Osteoblast (primary cell): ENCODE data around the gene CLEC20A. TPM values are rescaled to one million over a fixed set of nuclear protein-coding genes. Genes with fewer than 3 reads are reported as not detected.

Source experiments
- DNase-seq: peaks from one replicate; pipeline ENCODE4 v3.0.0; 2011; ENCODE audit warnings: low spot score, mixed read lengths; ENCODE audit not compliant: insufficient read length; ENCODE audit errors: missing footprints
- H2AFZ ChIP-seq: 2 replicates; pipeline ENCODE4 v1.6.0; 2011; ENCODE audit warnings: mild to moderate bottlenecking, low read length
- H3K27ac ChIP-seq: 2 replicates; pipeline ENCODE4 v1.5.1; 2011; ENCODE audit warnings: mild to moderate bottlenecking, low read depth, low read length, moderate library complexity
- H3K27me3 ChIP-seq: 2 replicates; pipeline ENCODE4 v1.6.0; 2012; ENCODE audit warnings: mild to moderate bottlenecking, control low read depth, inconsistent platforms, low read length, moderate library complexity; ENCODE audit not compliant: insufficient read depth
- H3K36me3 ChIP-seq: 2 replicates; pipeline ENCODE4 v1.5.1; 2011; ENCODE audit warnings: mild to moderate bottlenecking, low read length, control low read depth, moderate library complexity; ENCODE audit not compliant: insufficient read depth
- H3K4me1 ChIP-seq: 2 replicates; pipeline ENCODE4 v1.5.1; 2011; ENCODE audit warnings: mild to moderate bottlenecking, low read length, control low read depth, moderate library complexity; ENCODE audit not compliant: insufficient read depth
- H3K4me2 ChIP-seq: 2 replicates; pipeline ENCODE4 v1.6.0; 2011; ENCODE audit warnings: mild to moderate bottlenecking, low read length; ENCODE audit not compliant: insufficient read depth
- H3K4me3 ChIP-seq: fragments of 200-600 bp; sonication (generic); 3 replicates; pipeline ENCODE4 v1.5.1; 2012; ENCODE audit warnings: mild to moderate bottlenecking, low read length, inconsistent platforms; ENCODE audit not compliant: insufficient read depth
- H3K79me2 ChIP-seq: 2 replicates; pipeline ENCODE4 v1.6.0; 2012; ENCODE audit warnings: mild to moderate bottlenecking, low read length, control low read depth, inconsistent platforms; ENCODE audit not compliant: insufficient read depth
- H3K9me3 ChIP-seq: 2 replicates; pipeline ENCODE4 v1.5.1; 2011; ENCODE audit warnings: low read depth, low read length, control low read depth
- H4K20me1 ChIP-seq: 2 replicates; pipeline ENCODE4 v1.6.0; 2012; ENCODE audit warnings: mild to moderate bottlenecking, low read length, control low read depth; ENCODE audit not compliant: insufficient read depth
- CTCF ChIP-seq: IDR thresholded peaks from 2 replicates; pipeline ENCODE4 v1.5.1; 2011; ENCODE audit warnings: mild to moderate bottlenecking, low read depth, low read length, moderate library complexity; ENCODE audit errors: extremely low read depth
- total RNA-seq: library from RNA; depleted of rRNA; stranded (reverse); fragments of >200 nt; gene quantifications from 2 replicates; pipeline ENCODE4 v1.2.3, GENCODE V29; 2012

CLEC20A gene
- total RNA-seq, 1 donor: under 0.01 TPM

GRCh38 chr1:178539291-178539690, 42.5 kb upstream of the CLEC20A start:
- H3K4me3 ChIP-seq: no peak overlapping the region
- peaks cover 5% of the 10 kb centered on the region for H3K79me2 ChIP-seq
- no peaks in the 10 kb centered on the region for H3K36me3 ChIP-seq
- no peak for TF ChIP-seq CTCF
- H2AFZ ChIP-seq: peak overlapping the region; percentile 77
- H3K4me1 ChIP-seq: peaks cover 55% of the 10 kb centered on the region
- H3K27ac ChIP-seq: peak overlapping the region; percentile 27
- no peaks in the 10 kb centered on the region for H3K9me3 ChIP-seq
- peak overlapping the region; percentile 30 for H3K4me2 ChIP-seq
- DNase-seq: no peak
- no peaks in the 10 kb centered on the region for H4K20me1 ChIP-seq
- H3K27me3 ChIP-seq: no peaks in the 10 kb centered on the region

DNA sequence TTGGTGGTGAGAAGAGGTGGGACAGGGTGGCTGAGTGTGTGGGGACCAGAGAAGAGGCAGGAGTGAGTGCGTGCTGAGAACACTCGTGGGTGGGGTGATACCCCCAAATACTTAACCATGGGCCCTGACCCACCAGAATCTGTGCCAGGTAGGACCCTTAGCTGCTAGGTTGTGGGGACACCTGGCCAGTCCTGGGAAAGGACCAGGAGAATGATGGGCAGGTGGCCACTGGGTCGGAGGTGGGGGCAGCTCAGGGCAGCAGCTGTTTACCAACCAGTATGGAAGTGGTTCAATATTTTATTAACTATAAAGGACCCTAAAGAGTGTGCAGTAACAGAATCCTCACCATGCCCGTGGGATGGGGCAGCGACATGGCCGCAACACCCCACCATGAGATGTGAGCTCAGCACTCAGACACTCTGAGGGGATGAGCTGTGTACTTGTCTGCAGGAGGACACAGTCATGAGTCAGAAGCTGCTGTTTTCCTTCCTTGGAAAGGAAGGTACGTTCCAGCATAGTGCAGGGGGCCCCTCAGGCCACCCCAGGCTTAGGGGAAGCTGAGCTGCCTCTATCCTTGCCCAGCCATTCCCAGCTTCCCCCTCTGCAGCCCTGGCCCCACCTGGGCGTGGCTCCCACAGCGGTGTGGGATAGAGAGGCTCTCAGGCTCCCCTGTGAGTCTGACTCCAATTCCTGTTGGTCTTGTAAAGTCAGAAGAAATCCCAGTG, 41.6 kb upstream of the CLEC20A start:
- Histone ChIP-seq H3K27ac (peak overlapping the region; percentile 78), H2AFZ (peak overlapping the region; percentile 77), H3K79me2 (no peaks in the 10 kb centered on the region), H4K20me1 (no peaks in the 10 kb centered on the region), H3K4me3 (peak overlapping the region; percentile 26), H3K27me3 (no peaks in the 10 kb centered on the region), H3K4me2 (peak overlapping the region; percentile 30), H3K9me3 (no peaks in the 10 kb centered on the region), H3K36me3 (no peaks in the 10 kb centered on the region), H3K4me1 (peaks cover 52% of the 10 kb centered on the region)
- no peak for TF ChIP-seq CTCF
- peak; percentile 90 for DNase-seq

- no peaks in the 10 kb centered on the region for H4K20me1 ChIP-seq
These were observed 40.8 kb upstream of the CLEC20A start for GRCh38 chr1:178537382-178538090.

More at GRCh38 chr1:178537382-178538090, 40.8 kb upstream of the CLEC20A start:
- peak overlapping the region; percentile 39 for H2AFZ ChIP-seq
- no peaks in the 10 kb centered on the region for H3K79me2 ChIP-seq
- DNase-seq: no peak
- no peaks in the 10 kb centered on the region for H3K36me3 ChIP-seq
- H3K4me1 ChIP-seq: peaks cover 49% of the 10 kb centered on the region
- TF ChIP-seq CTCF: no peak
- H3K27me3 ChIP-seq: no peaks in the 10 kb centered on the region
- no peak overlapping the region for H3K4me3 ChIP-seq
- H3K9me3 ChIP-seq: no peaks in the 10 kb centered on the region
- peak overlapping the region; percentile 65 for H3K4me2 ChIP-seq
- peak overlapping the region; percentile 78 for H3K27ac ChIP-seq
